Erythroblast (primary cell): ENCODE data around the gene ARSB.

Experiments
- DNase-seq, 2 experiments: peaks; one replicate each; lab custom pipeline; 2025; lab: John Stamatoyannopoulos, UW
- GATA1 ChIP-seq: IDR thresholded peaks from 2 replicates; pipeline ENCODE4 v1.6.1; 2011; ENCODE audit warnings: low read depth, mild to moderate bottlenecking, control low read depth, low read length, moderate library complexity
- POLR2A ChIP-seq: IDR thresholded peaks from 2 replicates; pipeline ENCODE4 v1.6.1; 2011; ENCODE audit warnings: mild to moderate bottlenecking, low read length

Gene ARSB

DNA sequence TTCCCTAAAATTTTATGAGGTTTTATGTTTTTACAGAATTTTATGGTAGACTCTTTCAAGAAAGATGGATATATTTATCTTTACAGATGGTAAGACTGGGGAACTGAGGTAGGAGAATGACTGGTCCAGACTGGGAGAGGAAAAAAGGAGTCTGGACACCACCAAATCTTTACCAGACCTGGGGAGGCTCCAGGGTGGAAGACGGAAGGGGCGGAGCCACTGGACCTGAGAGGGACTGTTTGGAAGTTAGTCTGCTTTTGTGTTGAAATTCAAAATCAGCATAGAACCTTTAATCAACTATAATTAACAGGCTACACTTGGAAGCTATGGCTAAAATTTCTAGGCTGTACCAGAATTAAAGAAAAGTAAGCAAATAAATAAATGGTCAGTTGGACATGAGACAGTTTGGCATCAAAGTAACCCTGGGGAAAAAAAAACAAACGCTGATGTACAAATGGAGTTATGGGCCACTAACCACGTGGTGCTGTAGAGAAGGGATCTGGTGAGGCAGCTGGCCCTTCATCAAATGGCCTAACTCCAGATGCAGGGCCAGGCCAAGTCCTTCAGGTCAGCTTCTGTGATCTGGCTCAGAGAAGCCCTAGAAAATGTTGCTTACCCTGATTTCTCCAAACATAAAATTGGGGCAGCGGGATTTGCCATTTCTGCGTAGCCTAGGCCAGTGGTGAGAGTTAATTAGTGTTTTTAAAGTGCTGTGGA is 155.1 kb downstream of the ARSB start:
- no peak for DNase-seq
- TF ChIP-seq POLR2A: no peak
- no peak for TF ChIP-seq GATA1

GRCh38 chr5:78827725-78828124 is 157.4 kb downstream of the ARSB start:
- TF ChIP-seq GATA1 (no peak), POLR2A (no peak)
- DNase-seq: no peak

DNA sequence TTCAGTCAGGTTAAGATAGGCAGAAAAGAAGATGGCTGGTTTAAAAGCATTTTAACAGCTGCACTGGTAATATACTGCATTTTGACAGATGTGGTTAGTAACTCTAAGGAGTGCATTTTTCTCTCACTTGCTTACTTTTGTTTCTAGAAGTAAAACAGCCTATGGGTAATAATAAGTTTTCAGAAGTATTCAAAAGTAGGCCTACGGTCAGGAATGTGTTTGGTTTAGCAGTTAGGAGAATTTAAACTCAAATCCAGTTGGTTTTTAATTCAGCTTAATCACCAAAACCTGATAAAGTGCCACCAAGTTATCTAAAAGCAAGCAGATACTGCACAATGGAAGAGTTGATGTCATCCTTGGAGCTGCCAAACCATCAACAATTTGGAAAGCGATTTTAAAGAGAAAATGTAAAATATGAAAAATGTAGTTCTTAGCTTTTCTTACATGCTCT is 160.3 kb downstream of the ARSB start:
- no peak for DNase-seq
- TF ChIP-seq GATA1: no peak
- no peak for TF ChIP-seq POLR2A

GRCh38 chr5:78823196-78823595 is 161.9 kb downstream of the ARSB start:
- TF ChIP-seq GATA1 (no peak), POLR2A (no peak)
- DNase-seq: no peak

DNA sequence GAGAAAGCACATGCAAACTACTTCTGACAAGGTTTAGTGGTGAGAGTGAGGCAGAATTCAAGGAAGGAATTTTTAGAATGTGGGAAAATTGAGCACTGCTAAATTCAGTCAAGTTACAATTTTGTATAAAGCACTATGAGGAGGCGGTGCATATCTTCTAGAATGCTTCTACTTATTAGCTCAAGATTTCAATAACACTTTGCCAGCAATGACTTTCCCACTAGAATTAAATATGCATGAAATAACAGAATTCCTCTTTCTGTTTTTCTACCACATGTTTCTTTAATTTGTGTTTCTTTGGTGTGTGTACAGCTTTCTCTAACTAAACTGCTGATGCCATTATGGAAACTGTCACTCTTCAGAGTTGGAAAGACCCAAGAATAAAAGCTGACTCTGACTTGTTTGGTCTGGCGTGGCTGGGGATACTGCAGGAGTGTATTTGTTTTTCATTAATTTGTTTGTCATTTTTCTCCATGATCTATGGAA is 163.5 kb downstream of the ARSB start:
- DNase-seq: no peak
- TF ChIP-seq GATA1 (no peak), POLR2A (no peak)

DNA sequence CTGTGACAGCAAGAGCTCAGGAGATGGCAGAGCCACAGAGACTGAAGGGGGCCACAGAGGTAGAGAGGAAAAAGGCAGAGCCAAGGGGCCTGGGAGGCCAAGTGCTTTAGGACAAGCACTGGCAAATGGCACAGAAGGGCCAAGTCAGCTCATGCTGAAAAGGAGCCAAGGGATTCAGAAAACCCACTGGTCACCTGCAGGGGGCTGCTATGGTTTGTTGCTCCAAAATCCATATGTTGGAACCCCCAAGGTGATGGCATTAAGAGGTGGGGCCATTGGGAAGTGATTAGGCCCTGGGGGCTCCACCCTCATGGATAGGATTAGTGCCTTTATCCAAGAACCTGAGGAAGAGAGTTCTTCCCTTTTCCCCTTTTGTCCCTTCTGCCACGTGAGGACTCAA is 165.4 kb downstream of the ARSB start:
- DNase-seq: no peak
- TF ChIP-seq GATA1 (no peak), POLR2A (no peak)

GRCh38 chr5:78819166-78819565 is 165.9 kb downstream of the ARSB start:
- no peak for TF ChIP-seq POLR2A
- no peak for TF ChIP-seq GATA1
- no peak for DNase-seq

DNA sequence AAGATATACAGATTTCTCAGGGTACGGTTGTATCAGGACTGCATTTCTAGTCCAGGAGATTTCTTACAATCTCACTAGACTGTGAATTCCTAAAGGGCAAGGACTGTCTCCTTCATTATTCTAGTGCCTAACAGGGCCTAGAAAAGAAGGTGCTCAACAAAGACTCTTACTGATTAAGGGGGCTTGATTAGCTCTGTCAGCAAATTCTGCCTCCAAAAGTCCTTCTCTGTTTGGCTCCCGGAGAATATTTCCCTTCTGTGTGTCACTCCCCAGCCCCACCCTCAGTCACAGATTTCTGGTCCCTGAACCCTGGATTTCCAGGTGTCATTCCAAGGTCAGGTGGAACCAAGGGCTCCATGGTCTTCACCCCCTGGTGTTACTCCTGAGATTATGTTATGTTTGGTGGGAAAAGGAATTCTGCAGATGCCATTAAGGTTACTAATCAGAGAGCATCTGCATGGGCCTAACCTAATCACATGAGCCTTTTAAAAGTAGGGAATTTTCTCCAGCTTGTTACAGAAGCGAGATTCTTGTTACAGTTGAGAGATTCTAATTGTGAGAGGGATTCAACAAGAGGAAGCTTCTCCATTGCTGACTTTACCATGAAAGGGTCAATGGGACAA is 168.9 kb downstream of the ARSB start:
- DNase-seq: no peak
- TF ChIP-seq POLR2A: no peak
- TF ChIP-seq GATA1: no peak

- DNase-seq: no peak
- TF ChIP-seq GATA1 (no peak), POLR2A (no peak)
Observed at GRCh38 chr5:78813906-78814530, 171.1 kb downstream of the ARSB start.

- DNase-seq: no peak
- TF ChIP-seq POLR2A: no peak
- no peak for TF ChIP-seq GATA1
Observed at GRCh38 chr5:78813286-78813685, 171.8 kb downstream of the ARSB start.

DNA sequence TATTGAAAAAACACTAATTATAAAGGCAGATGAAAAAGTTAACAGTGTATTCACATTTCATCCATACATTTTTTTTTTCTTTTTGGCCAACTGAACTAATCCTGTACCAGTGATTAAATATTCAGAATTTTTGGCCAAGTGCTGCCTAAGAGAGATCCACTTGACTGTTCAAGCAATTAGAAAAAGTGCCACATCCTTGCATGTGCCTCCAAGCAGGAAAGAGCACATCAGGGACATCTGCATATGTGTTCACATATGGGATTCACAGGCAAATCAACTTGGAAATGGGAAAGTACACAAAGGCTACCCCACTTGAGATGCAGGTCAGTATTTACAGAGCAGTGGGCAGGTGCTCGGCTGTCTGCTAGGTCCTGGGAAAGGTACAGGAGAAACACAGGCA is 173.2 kb downstream of the ARSB start:
- TF ChIP-seq POLR2A: no peak
- no peak for TF ChIP-seq GATA1
- no peak for DNase-seq

GRCh38 chr5:78811121-78811817 is 173.8 kb downstream of the ARSB start:
- no peak for DNase-seq
- TF ChIP-seq POLR2A (no peak), GATA1 (no peak)

DNA sequence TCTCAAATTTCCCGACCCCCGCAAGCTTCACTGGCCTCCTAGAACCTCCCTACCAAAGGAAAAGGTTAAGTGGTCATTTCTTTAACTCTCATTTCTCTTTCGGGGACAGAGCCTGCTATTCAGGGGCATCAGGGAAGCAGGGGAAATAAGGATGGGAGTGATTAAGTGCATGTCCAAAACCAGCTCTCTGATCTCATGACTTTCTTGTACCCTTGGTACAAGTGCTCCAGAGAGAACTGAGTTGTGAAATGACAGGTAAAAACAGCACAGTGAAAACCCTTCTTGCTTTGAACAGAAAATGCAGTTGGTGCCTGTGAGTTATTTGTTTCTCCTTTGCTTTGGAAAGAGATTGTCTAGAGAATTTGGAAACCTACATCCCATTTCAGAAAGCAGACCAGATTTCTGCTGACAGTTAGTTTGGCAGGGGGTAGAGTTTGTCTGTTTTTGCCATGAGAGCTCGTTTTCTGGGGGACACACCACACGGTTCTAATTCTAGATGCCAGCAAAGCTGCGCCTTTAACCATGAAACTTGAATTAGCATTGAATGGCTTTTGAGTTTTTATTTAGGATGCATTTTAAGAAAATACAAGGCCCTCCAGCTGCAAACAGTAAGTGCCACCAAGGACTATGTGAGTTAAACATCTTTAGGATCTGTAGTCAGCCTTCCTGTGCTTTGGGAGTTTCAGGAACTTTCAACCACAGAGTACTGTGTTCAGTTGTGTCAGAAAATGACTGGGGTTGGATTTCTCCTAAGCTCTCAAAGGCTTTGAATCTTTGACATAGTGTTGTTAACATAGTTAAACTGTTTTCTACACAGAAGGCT is 174.8 kb downstream of the ARSB start:
- TF ChIP-seq POLR2A: no peak
- TF ChIP-seq GATA1: no peak
- no peak for DNase-seq

DNA sequence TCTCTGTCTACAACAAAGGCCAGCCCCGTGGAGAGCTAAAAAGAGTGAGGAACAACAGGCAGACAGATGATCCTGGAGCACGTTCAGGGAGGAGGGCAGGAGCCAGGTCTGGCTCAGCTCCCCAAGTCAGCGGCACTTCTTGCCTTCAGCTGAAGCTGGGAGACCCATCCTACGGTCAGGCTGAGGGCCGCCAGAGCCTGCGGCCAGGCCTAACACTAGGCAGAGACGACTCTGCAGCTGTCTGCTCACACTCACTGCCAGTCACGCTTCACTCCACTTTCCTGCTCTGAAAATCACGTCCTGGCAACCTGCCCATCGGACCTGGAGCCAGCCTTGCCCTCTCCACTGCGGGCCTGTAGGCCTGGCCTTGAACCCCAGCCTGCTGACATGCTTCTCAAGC is 175.7 kb downstream of the ARSB start:
- TF ChIP-seq POLR2A (no peak), GATA1 (no peak)
- DNase-seq: no peak

DNA sequence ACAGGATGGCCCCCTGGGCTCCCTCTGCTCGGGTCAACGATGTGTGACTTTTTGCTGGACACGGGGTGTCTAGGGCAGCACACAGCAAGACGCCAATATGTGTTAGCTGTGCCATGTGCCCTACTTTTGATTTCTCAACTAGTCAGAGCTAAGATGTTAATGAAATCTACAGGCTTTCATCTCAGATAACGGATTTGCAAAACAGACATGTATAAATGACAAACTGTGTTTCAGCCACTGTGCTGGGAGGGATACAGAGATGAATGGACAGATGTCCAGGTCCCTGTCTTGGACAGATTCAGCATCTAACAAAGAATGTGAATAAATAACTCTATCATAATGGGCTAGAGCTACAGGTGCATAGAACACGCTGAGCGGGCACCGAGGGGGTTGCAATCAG is 176.3 kb downstream of the ARSB start:
- no peak for DNase-seq
- TF ChIP-seq GATA1 (no peak), POLR2A (no peak)
